GM11168 (cell line): Measurements from ENCODE around the gene OSBPL2.

Experiments used
- in situ Hi-C: fragments of 300-500 bp; cut with MboI; formaldehyde crosslinking; loops from one replicate; pipeline ENCODE4 v1.12.0; 2022; ENCODE audit warnings: low sequenced_read_pairs; ENCODE audit not compliant: unreplicated experiment

OSBPL2 gene

DNA sequence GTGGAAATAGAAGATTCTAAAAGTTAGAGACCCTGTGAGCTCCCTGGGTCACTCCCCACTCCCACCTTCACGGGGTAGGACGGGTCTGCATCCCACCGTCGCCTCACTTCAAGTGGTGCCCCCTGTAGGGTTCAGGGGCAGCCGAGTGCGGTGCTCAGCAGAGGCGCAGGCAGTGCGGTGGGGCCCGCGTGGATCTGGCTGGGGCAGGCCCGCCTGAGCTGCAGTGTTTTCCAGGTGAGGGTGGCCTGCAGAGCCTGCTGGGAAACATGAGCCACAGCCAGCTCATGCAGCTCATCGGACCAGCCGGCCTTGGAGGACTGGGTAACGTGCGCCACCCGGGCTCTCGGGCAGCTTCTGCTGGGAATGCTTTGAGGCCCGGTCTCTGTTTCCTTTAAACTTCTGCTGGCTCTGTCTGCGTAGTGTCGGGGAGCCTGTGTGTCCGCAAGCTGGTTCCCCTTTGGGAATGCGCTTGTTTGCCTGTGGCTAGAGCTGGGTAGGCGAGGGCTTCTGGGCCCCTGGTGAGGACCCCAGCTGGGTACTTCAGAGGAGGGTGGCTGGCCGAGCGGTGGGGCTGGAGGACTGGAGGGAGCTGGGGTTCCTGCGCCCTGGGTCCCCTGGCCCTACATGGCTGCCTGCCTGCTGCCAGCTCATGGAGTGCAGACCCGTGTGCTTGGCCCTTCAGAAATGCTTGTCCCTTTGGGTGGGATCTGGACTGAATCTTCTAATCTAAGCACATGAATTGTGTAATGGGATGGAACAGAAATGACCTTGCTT lies 68.3 kb downstream of the OSBPL2 start:
- in situ Hi-C loops: no loop called here

DNA sequence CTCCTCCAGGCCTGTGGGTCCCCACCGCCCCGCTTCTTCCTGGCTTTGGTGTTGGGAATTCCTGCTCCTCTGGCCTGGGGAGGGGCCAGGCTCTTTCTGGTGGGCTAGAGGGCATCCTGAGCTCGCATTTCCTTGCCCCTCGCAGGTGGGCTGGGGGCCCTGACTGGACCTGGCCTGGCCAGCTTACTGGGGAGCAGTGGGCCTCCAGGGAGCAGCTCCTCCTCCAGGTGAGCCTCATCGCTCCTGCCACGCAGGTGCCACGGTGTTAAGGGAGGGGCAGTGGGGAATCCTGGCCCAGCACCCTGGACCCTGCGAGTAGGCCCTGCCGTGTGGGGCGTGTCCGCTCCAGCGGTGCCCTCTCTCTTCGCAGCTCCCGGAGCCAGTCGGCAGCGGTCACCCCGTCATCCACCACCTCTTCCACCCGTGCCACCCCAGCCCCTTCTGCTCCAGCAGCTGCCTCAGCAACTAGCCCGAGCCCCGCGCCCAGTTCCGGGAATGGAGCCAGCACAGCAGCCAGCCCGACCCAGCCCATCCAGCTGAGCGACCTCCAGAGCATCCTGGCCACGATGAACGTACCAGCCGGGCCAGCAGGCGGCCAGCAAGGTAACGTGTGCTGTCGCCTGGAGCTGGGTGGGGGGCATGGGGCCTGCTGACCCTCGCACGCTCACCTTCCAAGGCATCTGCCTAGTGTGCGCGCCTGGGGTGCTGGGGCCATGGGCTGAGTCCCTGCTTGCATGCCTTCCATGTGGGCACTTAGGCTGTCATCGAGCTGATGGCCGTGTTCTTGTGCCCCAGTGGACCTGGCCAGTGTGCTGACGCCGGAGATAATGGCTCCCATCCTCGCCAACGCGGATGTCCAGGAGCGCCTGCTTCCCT lies 69.1 kb downstream of the OSBPL2 start:
- in situ Hi-C loops: no loop called here

DNA sequence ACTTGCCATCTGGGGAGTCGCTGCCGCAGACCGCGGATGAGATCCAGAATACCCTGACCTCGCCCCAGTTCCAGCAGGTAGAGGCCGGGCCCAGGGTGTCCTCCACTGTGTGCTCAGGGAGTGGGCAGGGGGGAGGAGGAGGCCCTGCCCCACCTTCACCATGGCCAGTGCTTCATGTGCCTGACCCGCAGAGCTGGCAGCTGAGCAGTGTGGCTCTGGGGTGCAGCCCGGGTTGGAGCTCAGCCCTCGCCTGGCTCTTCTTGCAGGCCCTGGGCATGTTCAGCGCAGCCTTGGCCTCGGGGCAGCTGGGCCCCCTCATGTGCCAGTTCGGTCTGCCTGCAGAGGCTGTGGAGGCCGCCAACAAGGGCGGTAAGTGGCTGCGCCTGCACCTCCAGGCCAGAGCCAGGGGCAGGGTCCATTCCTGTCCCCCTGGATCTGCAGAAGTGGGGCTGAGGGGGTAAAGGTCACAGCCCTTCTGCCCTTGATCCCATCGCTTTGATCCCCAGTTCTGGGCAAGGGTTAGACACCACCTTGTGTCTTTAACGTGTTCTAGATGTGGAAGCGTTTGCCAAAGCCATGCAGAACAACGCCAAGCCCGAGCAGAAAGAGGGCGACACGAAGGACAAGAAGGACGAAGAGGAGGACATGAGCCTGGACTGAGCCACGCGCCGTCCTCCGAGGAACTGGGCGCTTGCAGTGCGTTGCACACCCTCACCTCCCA lies 69.9 kb downstream of the OSBPL2 start:
- in situ Hi-C loops: no loop called here

DNA sequence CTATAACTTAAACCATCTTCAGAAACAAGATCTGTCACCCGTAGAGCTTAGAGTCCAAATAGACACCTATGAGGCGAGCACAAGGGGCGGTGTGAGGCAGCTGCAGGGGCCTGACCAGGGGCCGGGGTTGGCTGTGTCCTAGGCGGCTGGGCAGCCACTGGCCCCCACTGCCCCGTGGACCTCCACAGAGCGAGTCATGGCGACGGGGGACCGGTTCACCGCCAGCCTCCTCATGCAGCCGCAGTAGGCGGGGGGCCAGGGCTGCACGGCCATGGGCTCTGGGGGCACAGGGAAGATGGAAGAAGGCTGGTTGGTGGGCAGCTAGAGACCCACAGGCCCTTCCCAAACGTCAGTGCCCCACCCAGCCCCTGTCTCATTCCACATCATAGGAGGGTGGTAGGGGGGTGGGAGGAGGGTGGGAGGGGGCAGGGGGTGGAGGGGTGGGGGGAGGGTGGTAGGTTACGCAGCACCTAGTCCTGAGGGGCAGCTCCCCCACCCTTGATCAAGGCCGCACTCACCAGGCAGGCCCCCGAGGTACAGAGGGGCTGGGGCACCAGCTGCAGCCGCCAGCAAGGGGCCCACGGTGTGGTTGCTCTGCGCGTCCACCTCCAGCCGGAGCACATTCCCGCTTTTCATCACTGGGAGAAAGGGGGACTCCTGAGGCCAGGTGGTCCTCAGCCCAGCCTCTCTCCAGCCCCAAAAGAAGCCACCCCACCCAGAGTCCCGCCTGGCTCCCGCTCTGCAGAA lies 71.0 kb downstream of the OSBPL2 start:
- in situ Hi-C loops: no loop called here

DNA sequence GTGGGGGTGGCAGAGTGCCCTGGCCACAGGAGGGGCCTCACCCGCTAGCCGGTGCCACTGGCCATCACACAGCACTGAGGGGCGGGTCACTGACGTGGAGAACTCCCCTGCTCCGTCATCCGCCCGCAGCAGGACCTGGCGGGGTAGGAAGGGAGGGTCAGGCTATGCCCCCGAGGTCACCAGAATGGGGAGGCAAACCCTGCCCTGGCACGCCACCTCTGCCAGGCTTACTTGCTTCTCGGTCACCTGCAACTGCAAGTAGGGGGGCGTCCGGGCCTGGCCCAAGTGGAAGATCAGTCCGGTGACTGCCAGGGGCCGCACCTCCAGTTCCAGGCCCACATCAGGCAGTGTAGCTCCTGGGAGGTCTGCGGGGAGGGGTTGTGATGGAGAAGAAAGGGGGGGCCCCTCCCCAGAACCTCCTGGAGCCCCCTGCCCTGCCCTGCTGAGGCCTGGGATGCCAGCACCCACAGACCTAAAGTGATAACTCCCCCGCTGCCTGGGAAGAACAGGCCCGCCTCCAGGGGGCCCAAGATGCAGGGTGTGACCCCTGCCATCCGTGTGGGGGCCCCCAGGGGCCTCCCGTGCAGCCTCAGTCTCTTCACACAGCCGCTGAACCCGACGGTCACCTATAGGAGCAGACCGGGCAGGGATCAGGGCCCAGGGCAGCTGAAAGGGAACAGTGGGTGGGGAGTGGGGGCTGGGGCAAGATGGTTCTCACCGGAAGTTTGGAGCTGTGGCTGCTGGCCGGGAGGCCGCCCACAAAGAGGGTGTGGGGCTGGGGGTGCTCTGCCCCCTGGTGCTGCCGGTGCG lies 71.8 kb downstream of the OSBPL2 start:
- in situ Hi-C loops: no loop called here

DNA sequence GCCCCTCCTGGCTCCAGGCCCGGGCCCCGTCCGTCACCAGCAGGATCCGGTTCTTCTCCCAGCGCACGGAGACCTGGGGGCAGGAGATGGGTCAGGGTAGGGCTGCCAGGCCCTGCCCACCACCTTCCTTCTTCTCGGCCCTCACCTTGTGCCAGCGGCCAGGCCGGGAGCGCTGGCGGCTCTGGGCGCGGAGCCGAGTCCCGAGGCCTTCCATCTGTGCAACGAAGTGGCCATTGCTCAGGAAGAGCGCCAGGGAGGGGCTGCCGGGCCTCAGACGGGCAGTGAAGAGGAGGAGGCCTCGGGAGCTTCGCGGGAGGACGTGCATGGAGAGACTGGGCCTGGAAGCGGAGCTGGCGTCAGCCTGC lies 72.4 kb downstream of the OSBPL2 start:
- in situ Hi-C loops: no loop called here

DNA sequence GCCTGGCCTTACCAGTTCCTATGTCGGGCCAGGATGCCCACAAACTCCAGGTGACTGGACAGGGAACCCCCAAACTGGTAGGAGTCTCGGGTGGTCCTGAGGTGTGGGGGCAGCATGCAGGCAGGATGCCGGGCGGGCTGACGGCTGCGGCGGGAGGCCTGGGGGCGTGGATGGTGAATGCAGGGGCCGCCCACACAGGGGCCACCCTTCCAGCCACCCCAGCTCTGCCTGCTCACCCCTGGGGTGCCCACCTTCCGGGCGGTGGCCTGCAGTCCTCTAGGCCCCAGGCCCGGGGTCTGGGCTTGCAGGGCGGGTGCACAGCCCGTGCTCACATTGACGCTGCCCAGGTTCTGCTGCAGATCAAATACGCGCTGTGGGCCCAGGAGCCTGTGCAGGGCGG lies 72.8 kb downstream of the OSBPL2 start:
- in situ Hi-C loops: no loop called here

DNA sequence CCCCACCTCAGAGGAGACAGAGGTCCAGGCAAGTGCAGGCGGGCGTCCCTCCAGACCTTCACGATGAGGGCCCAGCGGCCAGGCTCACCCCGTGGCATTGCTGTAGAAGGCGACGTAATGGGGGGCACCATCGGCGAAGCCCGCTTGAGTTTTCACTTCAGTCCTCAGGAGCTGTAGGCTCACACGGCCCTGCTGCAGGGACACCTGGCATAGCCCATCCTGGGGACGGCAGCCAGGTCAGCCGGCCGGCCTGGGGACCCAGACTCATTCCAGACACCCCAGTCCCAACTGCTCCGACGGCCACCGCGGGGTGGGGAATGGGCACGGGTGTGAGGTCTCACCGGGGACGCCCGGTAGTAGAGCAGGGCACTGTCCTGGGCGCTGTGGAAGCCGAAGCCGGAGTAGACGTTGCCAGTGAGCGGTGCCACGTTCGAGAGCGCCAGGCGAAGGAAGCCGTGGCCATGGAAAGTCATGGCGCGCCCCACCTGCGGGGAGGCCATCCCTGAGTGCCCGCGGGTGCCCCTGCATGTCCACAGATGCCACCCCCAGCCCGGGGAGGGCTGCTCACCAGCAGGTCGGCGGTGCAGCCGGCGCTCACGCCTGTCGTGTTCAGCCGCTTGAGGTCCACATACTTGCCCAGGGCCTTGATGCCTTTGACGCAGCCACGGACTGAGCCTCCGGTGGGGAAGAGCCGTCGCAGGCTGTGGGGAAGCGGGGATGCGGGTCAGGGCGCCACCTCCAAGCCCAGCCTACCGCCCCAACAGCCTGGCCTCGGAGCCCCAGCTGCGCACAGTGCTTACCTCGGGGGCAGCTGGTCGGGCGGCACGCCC lies 73.7 kb downstream of the OSBPL2 start:
- in situ Hi-C loops: no loop called here

DNA sequence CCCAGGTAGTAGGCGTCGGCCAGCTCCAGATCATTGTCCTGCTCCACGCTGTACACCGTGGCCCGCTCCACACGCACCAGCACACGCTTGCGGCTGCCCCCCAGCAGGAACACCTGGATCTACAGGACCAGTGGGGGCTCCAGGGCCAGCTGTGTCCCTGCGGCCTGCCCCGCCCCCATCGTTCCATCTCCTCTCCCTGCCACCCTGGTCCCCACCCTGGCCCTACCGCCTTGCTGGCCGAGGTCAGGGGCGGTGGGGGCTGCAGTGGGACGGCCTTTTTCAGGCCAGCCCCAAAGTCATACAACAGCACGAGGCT lies 74.3 kb downstream of the OSBPL2 start:
- in situ Hi-C loops: no loop called here

DNA sequence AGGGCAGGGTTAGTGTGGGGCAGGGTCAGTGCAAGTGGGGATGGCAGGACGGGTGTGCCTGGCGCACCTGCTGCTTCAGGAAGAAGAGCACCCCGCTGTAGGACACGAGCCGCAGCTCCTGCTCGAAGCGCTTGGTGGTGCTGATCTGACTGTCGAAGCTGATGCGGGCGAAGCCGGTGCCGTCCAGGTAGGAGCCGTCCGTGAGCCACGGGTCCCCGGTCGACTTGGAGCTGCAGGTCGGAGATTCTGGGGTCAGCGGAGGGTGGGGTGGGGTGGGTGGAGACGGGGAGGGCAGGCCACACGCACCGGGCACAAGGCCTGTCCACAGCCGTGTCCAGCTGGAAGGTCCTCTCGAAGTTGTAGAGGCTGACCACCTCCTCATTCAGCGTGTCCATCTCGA lies 74.7 kb downstream of the OSBPL2 start:
- in situ Hi-C loops: no loop called here

DNA sequence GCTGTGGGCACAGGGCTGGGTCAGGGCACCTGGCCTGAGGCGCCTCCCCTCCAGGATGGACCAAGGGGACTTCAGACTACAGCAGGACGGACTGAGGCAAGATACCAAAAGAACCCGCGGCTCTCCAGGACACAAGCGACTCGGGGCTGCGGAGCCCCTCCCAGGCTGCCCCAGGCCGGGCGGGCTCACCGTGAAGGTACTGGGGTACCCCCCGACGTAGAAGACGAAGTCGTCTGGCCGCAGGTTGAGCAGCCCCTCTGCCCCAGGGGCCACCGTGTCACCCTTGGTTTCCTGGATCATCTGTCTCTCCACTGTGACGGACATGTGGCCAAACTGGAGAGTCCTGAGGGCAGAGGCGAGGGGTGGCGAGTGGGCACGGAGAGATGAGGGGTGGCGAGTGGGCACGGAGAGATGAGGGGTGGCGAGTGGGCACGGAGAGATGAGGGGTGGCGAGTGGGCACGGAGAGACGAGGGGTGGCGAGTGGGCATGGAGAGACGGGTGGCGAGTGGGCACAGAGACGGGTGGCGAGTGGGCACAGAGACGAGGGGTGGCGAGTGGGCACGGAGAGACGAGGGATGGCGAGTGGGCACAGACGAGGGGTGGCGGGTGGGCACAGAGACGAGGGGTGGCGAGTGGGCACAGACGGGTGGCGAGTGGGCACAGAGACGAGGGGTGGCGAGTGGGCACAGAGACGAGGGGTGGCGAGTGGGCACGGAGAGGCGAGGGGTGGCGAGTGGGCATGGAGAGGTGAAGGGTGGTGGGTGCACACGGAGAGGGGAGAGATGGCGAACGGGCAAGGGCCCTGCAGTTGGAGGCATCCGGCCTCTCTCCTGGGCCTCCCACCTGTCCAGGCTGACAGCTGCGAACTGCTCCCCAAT lies 75.4 kb downstream of the OSBPL2 start:
- in situ Hi-C loops: no loop called here

DNA sequence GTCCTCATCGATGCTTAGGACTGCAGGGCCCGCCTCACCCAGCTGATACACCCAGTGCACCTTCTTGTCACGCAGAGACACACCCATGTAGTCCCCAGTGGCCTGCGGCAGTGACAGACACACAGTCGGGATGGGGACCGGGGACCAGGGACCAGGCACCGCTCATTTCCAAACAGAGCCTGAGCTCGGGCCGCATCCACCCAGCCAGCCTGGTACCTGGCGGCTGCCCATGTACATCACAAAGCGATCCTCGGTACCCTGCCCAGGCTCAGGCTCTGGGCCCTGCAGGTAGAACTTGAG lies 76.0 kb downstream of the OSBPL2 start:
- in situ Hi-C loops: no loop called here

DNA sequence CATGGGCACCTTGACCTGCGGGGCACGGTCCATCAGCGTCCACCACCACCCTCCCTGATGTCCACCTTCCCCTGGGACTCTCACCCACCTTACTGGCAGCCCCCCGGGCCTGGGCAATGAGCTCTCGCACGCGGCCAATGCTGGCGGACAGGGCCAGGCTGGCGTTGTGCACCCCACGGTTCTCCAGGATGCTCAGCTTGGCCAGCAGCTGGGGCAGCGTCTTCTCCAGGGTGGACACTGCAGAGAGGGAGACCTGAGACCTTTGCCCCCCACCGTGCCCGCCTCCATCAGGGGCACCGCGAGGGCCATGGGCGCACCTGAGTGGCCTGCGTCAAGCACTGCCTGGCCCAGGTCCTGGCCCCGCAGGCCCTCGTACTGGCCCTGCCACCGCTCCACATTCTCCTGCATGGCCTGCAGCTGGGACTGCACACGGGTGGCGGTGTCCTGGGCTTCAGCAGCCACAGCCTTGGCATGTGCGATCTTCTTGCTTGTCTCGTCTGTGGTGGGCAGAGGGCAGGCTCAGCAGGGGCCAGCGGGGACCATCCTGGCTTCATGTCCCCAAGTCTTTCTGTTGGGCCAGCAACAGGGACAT lies 76.5 kb downstream of the OSBPL2 start:
- in situ Hi-C loops: no loop called here

DNA sequence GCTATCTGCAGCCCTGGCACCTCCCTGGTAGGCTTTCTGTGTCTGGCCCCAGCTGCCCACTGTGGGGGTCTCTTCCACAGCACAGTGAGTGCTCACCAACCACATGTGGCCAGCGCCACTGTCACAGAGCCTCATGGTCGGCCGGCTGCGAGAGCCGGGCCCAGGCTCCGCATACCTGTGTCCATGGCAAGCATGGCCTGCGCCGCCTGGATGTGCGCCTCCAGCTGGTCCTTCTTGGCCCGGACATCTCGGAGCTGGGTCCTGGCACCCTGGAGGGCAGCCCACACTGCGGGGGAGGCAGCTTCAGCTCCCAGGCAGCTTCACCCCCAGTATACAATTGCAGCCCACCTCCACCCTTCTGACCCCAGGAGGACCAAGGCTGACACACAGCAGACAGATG lies 77.5 kb downstream of the OSBPL2 start:
- in situ Hi-C loops: no loop called here

DNA sequence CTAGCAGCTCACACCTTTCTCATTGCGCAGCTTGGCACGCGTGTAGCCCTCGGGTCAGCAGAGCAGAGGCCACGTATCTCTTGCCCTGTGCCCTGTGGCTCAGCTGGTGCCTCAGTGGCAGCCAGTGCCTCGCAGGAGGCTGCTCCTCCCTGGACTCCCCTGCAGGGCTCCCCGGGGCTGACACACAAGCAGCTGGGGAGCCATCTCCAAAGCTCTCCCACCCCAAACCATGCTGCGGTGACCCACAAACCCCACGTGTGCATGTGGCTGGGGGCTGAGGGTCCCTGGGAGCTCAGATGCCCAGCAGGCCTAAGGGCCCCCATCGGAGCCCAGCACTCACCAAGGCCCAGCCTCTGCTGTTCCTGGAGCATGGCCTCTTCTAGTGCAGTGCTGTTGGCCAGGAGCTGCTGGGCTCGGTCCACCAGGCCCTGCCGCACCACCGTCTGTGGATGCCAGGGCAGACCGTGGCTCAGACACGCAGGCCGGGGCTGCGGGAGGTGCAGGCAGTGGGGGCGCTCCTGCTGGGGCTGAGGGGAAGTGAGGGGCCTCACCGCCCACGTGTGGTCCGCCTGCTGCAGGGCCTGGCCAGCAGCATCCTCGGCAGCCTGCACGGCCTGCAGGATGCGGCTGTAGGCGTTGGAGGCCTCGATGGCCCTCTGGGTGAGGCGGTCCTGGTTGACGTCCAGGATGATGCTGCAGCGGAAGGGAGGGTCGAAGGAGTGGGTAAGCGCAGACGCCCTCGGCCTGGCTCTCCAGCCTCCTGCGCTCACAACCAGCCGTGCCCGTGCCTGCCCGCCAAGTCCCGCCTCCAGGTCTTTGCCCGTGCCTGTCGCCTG lies 78.2 kb downstream of the OSBPL2 start:
- in situ Hi-C loops: no loop called here

DNA sequence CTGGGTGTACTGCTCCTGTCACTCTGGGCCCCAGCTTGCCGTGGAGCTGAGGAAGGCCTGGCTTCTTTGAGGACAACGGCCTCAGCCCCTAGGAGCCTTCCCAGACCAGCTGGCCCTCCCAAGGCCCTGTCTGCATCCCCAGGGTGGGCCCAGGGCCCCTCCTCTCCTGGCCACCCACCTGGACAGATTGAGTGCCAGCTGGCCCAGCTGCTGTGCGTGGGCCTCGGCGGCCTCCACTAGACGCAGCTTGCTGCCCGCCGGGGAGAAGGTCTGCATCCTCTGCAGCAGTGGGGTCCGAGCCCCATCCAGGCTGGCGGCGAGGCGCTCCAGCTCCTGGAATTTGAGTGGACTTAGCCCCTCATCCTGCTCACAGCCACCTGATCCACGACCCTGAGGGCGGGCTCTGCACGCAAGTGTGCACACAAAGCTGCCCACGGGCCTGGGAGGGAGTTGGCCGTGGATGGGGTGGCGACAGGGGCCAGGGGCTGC lies 78.9 kb downstream of the OSBPL2 start:
- in situ Hi-C loops: no loop called here
